Esophagus muscularis mucosa (tissue), 4 donors: Measurements from ENCODE around the gene SNTB2. TPM values are rescaled to one million over a fixed set of nuclear protein-coding genes. Genes with fewer than 3 reads are reported as not detected.

Source experiments
- DNase-seq: peaks from one replicate; pipeline ENCODE4 v3.0.0-alpha.2; 2017; ENCODE audit errors: extremely low spot score
- H3K27ac ChIP-seq, 4 donors: fragments of 200-600 bp; sonication (generic); replicated peaks in 1 of 4; 1 replicate in 3 of 4; 2 replicates in 1 of 4; pipeline ENCODE4 v1.5.1; 2016 to 2019; ENCODE audit warnings: mild to moderate bottlenecking in 1 of 4
- H3K27me3 ChIP-seq, 4 donors: fragments of 200-600 bp; sonication (generic); one replicate each; pipeline versions ENCODE4 v1.5.1 to v1.6.0; 2016 to 2019
- H3K36me3 ChIP-seq, 4 donors: fragments of 200-600 bp; sonication (generic); one replicate each; pipeline ENCODE4 v1.5.1; 2016 to 2019
- H3K4me1 ChIP-seq, 4 donors: fragments of 200-600 bp; sonication (generic); one replicate each; pipeline ENCODE4 v1.5.1; 2016 to 2019
- H3K4me3 ChIP-seq, 4 donors: fragments of 200-600 bp; sonication (generic); 1 replicate in 2 of 4; 2 replicates in 2 of 4; pipeline ENCODE4 v1.5.1; 2016 to 2019; ENCODE audit warnings: mild to moderate bottlenecking in 4 of 4, moderate library complexity in 1 of 4
- H3K9me3 ChIP-seq, 4 donors: fragments of 200-600 bp; sonication (generic); 1 replicate in 3 of 4; 2 replicates in 1 of 4; pipeline ENCODE4 v1.5.1; 2016 to 2019
- CTCF ChIP-seq, 3 experiments: fragments of 200-600 bp in 2 of 3; fragments of 450-650 bp in 1 of 3; sonication (generic) in 2 of 3; IDR thresholded peaks; one replicate each; pipeline ENCODE4 v1.5.1; 2017 to 2019; ENCODE audit warnings: antibody characterized with exemption in 3 of 3, mild to moderate bottlenecking in 2 of 3, moderate library complexity in 1 of 3
- EP300 ChIP-seq: sonication (generic); formaldehyde crosslinking; IDR thresholded peaks from one replicate; pipeline ENCODE4 v1.6.1; 2017; ENCODE audit warnings: antibody characterized with exemption
- POLR2A ChIP-seq: fragments of 450-650 bp; IDR thresholded peaks from one replicate; pipeline ENCODE4 v1.6.1; 2017; ENCODE audit warnings: antibody characterized with exemption, moderate library complexity, mild to moderate bottlenecking, low read depth
- POLR2AphosphoS5 ChIP-seq, 2 donors: sonication (generic); formaldehyde crosslinking; IDR thresholded peaks; one replicate each; pipeline ENCODE4 v1.6.1; 2017; ENCODE audit warnings: antibody characterized with exemption in 2 of 2
- WGBS: methylation state at CpG from one replicate; pipeline ENCODE4 v1.1.5; 2018; 5-methylcytosine and 5-hydroxymethylcytosine counted together
- intact Hi-C: fragments of 100-400 bp; cut with DNase I; formaldehyde crosslinking; loops from one replicate; pipeline ENCODE4 v1.15.1; 2023
- small RNA-seq, 3 donors: library from RNA; depleted of rRNA; stranded (forward); fragments of <200 nt; gene quantifications; one replicate each; pipeline ENCODE3, GENCODE V24; 2016
- total RNA-seq, 4 donors: library from RNA; depleted of rRNA; stranded (reverse); fragments of >200 nt; gene quantifications; one replicate each; pipeline versions ENCODE4 v1.1.0 to v1.2.1, GENCODE V29; 2016

SNTB2 gene
- total RNA-seq, 4 donors from 2014 or later: 36.1 to 73.4 (median 54.8) TPM

- Histone ChIP-seq H3K27ac (no peak overlapping the region), H3K27me3 (no peaks in the 10 kb centered on the region), H3K36me3 (peaks cover 0 to 50% (median 24%) of the 10 kb centered on the region in 4 donors), H3K4me1 (no peaks in the 10 kb centered on the region), H3K4me3 (no peak overlapping the region), H3K9me3 (no peaks in the 10 kb centered on the region)
- WGBS: 90% methylated on average over 6 of the region's 10 CpGs
- intact Hi-C loops: no loop called here
- DNase-seq: no peak
- no peak for TF ChIP-seq CTCF (IDR thresholded peaks at IDR 0.05)
Measured at GRCh38 chr16:69349536-69349935, 162.6 kb downstream of the SNTB2 start.

- TF ChIP-seq EP300 (no peak), POLR2AphosphoS5 (IDR thresholded peaks at IDR 0.05) (no peak), POLR2A (no peak), CTCF (IDR thresholded peaks at IDR 0.05) (no peak)
- DNase-seq: no peak
- no peaks in the 10 kb centered on the region for H3K4me1 ChIP-seq
- intact Hi-C loops: no loop called here
- H3K27ac ChIP-seq: no peak overlapping the region
- peaks cover 4 to 51% (median 35%) of the 10 kb centered on the region in 4 donors for H3K36me3 ChIP-seq
- 82% methylated on average over 6 of the region's 6 CpGs for WGBS
- no peak overlapping the region for H3K4me3 ChIP-seq
- no peaks in the 10 kb centered on the region for H3K9me3 ChIP-seq
- no peaks in the 10 kb centered on the region for H3K27me3 ChIP-seq
Measured at GRCh38 chr16:69350536-69351133, 163.7 kb downstream of the SNTB2 start.

- no peak for DNase-seq
- Histone ChIP-seq H3K27me3 (no peaks in the 10 kb centered on the region), H3K4me1 (no peaks in the 10 kb centered on the region), H3K36me3 (peaks cover 6 to 59% (median 39%) of the 10 kb centered on the region in 4 donors), H3K9me3 (no peaks in the 10 kb centered on the region), H3K27ac (no peak within 1 kb of the TSS), H3K4me3 (no peak within 1 kb of the TSS)
- 81% methylated on average over 12 of the region's 12 CpGs for whole genome bisulfite sequencing
- no peak for TF ChIP-seq POLR2A
- TF ChIP-seq EP300: no peak
- TF ChIP-seq CTCF (IDR thresholded peaks at IDR 0.05): no peak
- TF ChIP-seq POLR2AphosphoS5 (IDR thresholded peaks at IDR 0.05): no peak
- intact Hi-C loops: no loop called here
Measured at GRCh38 chr16:69351309-69352027, 164.5 kb downstream of the SNTB2 start, which contains the start of gene TMED6. TMED6 (minus strand) TSS chr16:69351786; CDS start chr16:69351753, 33 bp downstream.

Small RNAs within 50 kb of the gene (small RNA-seq; reads per million reads assigned to genes)
- gene RF00019 (0 reads per million in 3 donors), gene RNU6-22P (0 reads per million in 3 donors)

Other genes with a start within 250 kb of the SNTB2 start
- gene HAS3, start 81.5 kb upstream of the SNTB2 start, total RNA-seq: 1 to 10 TPM in 1 of 4 donors, under 1 TPM in 3; 0.13 to 1.3 (median 0.49) TPM
- gene CHTF8, start 54.6 kb upstream of the SNTB2 start, total RNA-seq: 10 to 100 TPM; 59.8 to 94.4 (median 69.4) TPM
- 10 to 100 TPM; 23.3 to 32.6 (median 24.0) TPM for gene UTP4, start 54.5 kb upstream of the SNTB2 start, total RNA-seq
- gene VPS4A, start 124.2 kb downstream of the SNTB2 start, total RNA-seq: 10 to 100 TPM; 41.9 to 46.5 (median 43.6) TPM
- 10 to 100 TPM in 3 of 4 donors, 1 to 10 TPM in 1; 5.4 to 17.5 (median 12.6) TPM for gene PDF, start 143.4 kb downstream of the SNTB2 start, total RNA-seq
- gene COG8, start 152.4 kb downstream of the SNTB2 start, total RNA-seq: 10 to 100 TPM; 26.3 to 56.7 (median 46.0) TPM
- gene NIP7, start 152.6 kb downstream of the SNTB2 start, total RNA-seq: 10 to 100 TPM in 3 of 4 donors, 1 to 10 TPM in 1; 7.9 to 18.2 (median 11.3) TPM
- gene TMED6, start 164.6 kb downstream of the SNTB2 start, total RNA-seq: not detected
- gene TERF2, start 198.8 kb downstream of the SNTB2 start, total RNA-seq: 10 to 100 TPM; 15.9 to 28.0 (median 20.6) TPM
- gene CYB5B, start 237.5 kb downstream of the SNTB2 start, total RNA-seq: 10 to 100 TPM; 26.7 to 31.2 (median 29.1) TPM